IMR-90 (cell line): ENCODE results near the gene SARS2. TPM values are rescaled to one million over a fixed set of nuclear protein-coding genes. Genes with fewer than 3 reads are reported as not detected.

ENCODE experiments used
- ATAC-seq: fragments of 200-7000 bp; cut with Tn5 transposase; 2 replicates; pipeline ENCODE4 v1.9.1; 2020; ENCODE audit warnings: low read depth, mild to moderate bottlenecking, moderate library complexity
- BruUV-seq: library from RNA; stranded (reverse); fragments of 400-500 nt; replicated peaks from 2 replicates; lab custom pipeline; 2021; lab: Mats Ljungman, UMichigan
- CTCF ChIA-PET: fragments of 300-600 bp; formaldehyde crosslinking; extraction: SDS; loops from one replicate; lab custom pipeline; 2021; ENCODE audit warnings: antibody characterized with exemption; lab: Yijun Ruan, JAX
- POLR2A ChIA-PET: fragments of 300-600 bp; sonication (Branson Sonifier 250); formaldehyde crosslinking; loops from one replicate; lab custom pipeline; 2022; ENCODE audit warnings: antibody characterized with exemption; ENCODE audit not compliant: unreplicated experiment; lab: Charles Lee
- DNase-seq: peaks from one replicate; pipeline ENCODE4 v3.0.0; 2013
- H2AFZ ChIP-seq: replicated peaks from 2 replicates; pipeline ENCODE3; 2013; ENCODE audit warnings: low read length, mild to moderate bottlenecking; ENCODE audit not compliant: poor library complexity
- H2AK5ac ChIP-seq: 2 replicates; pipeline ENCODE4 v1.6.1; 2013; ENCODE audit warnings: low read depth, low read length, inconsistent platforms
- H2AK9ac ChIP-seq: replicated peaks from 2 replicates; pipeline ENCODE3; 2013; ENCODE audit warnings: mild to moderate bottlenecking, low read depth, low read length, moderate library complexity; ENCODE audit not compliant: poor library complexity
- H2BK120ac ChIP-seq: 2 replicates; pipeline ENCODE4 v1.6.1; 2013; ENCODE audit warnings: low read depth, low read length, inconsistent platforms
- H2BK15ac ChIP-seq: 3 replicates; pipeline ENCODE4 v1.6.1; 2013; ENCODE audit warnings: low read depth, low read length, inconsistent platforms
- H2BK20ac ChIP-seq: 2 replicates; pipeline ENCODE4 v1.6.1; 2013; ENCODE audit warnings: low read depth, mild to moderate bottlenecking, inconsistent platforms, low read length, moderate library complexity
- H2BK5ac ChIP-seq: 2 replicates; pipeline ENCODE4 v1.6.1; 2013; ENCODE audit warnings: mild to moderate bottlenecking, low read depth, low read length, inconsistent platforms; ENCODE audit not compliant: poor library complexity, severe bottlenecking
- H3K14ac ChIP-seq: replicated peaks from 2 replicates; pipeline ENCODE4 v1.6.1; 2013; ENCODE audit warnings: low read depth, low read length, inconsistent platforms
- H3K18ac ChIP-seq: 2 replicates; pipeline ENCODE4 v1.6.1; 2013; ENCODE audit warnings: low read depth, low read length, control low read depth
- H3K23ac ChIP-seq: 2 replicates; pipeline ENCODE4 v1.6.1; 2013; ENCODE audit warnings: low read depth, low read length, inconsistent platforms
- H3K27ac ChIP-seq: 2 replicates; pipeline ENCODE4 v1.5.1; 2013; ENCODE audit warnings: mild to moderate bottlenecking, control low read depth, low read length; ENCODE audit not compliant: insufficient read depth
- H3K27me3 ChIP-seq: 2 replicates; pipeline ENCODE4 v1.6.1; 2013; ENCODE audit warnings: low read length; ENCODE audit not compliant: control insufficient read depth, insufficient read depth
- H3K36me3 ChIP-seq: 2 replicates; pipeline ENCODE4 v1.6.1; 2013; ENCODE audit warnings: low read length, mixed read lengths; ENCODE audit not compliant: control insufficient read depth, insufficient read depth
- H3K4ac ChIP-seq: 2 replicates; pipeline ENCODE4 v1.6.1; 2013; ENCODE audit warnings: low read depth, low read length, inconsistent platforms
- H3K4me1 ChIP-seq: 2 replicates; pipeline ENCODE4 v1.6.1; 2013; ENCODE audit warnings: low read length, mixed read lengths; ENCODE audit not compliant: control insufficient read depth, insufficient read depth
- H3K4me2 ChIP-seq: 2 replicates; pipeline ENCODE4 v1.6.1; 2013; ENCODE audit warnings: low read depth, mild to moderate bottlenecking, control low read depth, low read length, moderate library complexity
- H3K4me3 ChIP-seq: 2 replicates; pipeline ENCODE4 v1.5.1; 2013; ENCODE audit warnings: low read depth, mild to moderate bottlenecking, control low read depth, low read length, moderate library complexity; ENCODE audit not compliant: insufficient read depth
- H3K56ac ChIP-seq: 2 replicates; pipeline ENCODE4 v1.6.1; 2013; ENCODE audit warnings: low read length, inconsistent platforms; ENCODE audit not compliant: insufficient read depth; ENCODE audit errors: extremely low read depth
- H3K79me1 ChIP-seq, 2 experiments: 2 replicates each; pipeline ENCODE4 v1.6.1; 2013; ENCODE audit warnings: low read length in 2 of 2, inconsistent platforms in 1 of 2, low read depth in 1 of 2
- H3K9ac ChIP-seq: 2 replicates; pipeline ENCODE4 v1.6.1; 2013; ENCODE audit warnings: low read depth, low read length, control low read depth
- H3K9me1 ChIP-seq: 2 replicates; pipeline ENCODE4 v1.6.1; 2013; ENCODE audit warnings: low read length, inconsistent platforms; ENCODE audit not compliant: insufficient read depth
- H3K9me3 ChIP-seq: 2 replicates; pipeline ENCODE4 v1.6.1; 2013; ENCODE audit warnings: low read length; ENCODE audit not compliant: control insufficient read depth, insufficient read depth
- H4K20me1 ChIP-seq: 2 replicates; pipeline ENCODE4 v1.6.1; 2013; ENCODE audit warnings: low read length, inconsistent platforms; ENCODE audit not compliant: insufficient read depth
- H4K5ac ChIP-seq: 2 replicates; pipeline ENCODE4 v1.6.1; 2013; ENCODE audit warnings: mild to moderate bottlenecking, low read depth, low read length, control low read depth
- H4K8ac ChIP-seq, 2 experiments: 2 replicates each; pipeline ENCODE4 v1.6.1; 2013; ENCODE audit warnings: low read depth in 2 of 2, low read length in 2 of 2, control low read depth in 1 of 2, inconsistent platforms in 1 of 2
- H4K91ac ChIP-seq: 2 replicates; pipeline ENCODE4 v1.6.1; 2013; ENCODE audit warnings: low read depth, low read length, inconsistent platforms; ENCODE audit not compliant: insufficient read depth
- BHLHE40 ChIP-seq: fragments of 150-350 bp; IDR thresholded peaks from 2 replicates; pipeline ENCODE4 v1.6.1; 2016; ENCODE audit warnings: mild to moderate bottlenecking, low read depth, low read length
- CEBPB ChIP-seq: IDR thresholded peaks from 2 replicates; pipeline ENCODE4 v1.6.1; 2012; ENCODE audit warnings: low read depth, low read length, improper control_type of control experiment
- CTCF ChIP-seq: conservative IDR thresholded peaks from 2 replicates; pipeline ENCODE4 v1.5.1; 2012; ENCODE audit warnings: mild to moderate bottlenecking, low read depth, low read length, improper control_type of control experiment
- FOS ChIP-seq: fragments of 150-350 bp; IDR thresholded peaks from 2 replicates; pipeline ENCODE4 v1.6.1; 2016; ENCODE audit warnings: low read depth, low read length
- MXI1 ChIP-seq: IDR thresholded peaks from 2 replicates; pipeline ENCODE4 v1.6.1; 2012; ENCODE audit warnings: low read depth, mild to moderate bottlenecking, low read length, moderate library complexity, borderline replicate concordance
- POLR2A ChIP-seq: IDR thresholded peaks from 2 replicates; pipeline ENCODE4 v1.6.1; 2012; ENCODE audit warnings: mild to moderate bottlenecking, low read depth, low read length
- RAD21 ChIP-seq: IDR thresholded peaks from 2 replicates; pipeline ENCODE4 v1.6.1; 2012; ENCODE audit warnings: low read length, improper control_type of control experiment
- SMC3 ChIP-seq: fragments of 150-350 bp; IDR thresholded peaks from 2 replicates; pipeline ENCODE4 v1.6.1; 2016; ENCODE audit warnings: low read depth, mild to moderate bottlenecking, antibody characterized with exemption, low read length, moderate library complexity
- whole genome bisulfite sequencing, 2 experiments: methylation state at CpG; one replicate each; pipeline versions ENCODE4 v1.1.5 to v1.1.7; 2013; ENCODE audit warnings: missing lambda C conversion rate in 2 of 2; ENCODE audit not compliant: insufficient read length in 1 of 2; ENCODE audit errors: extremely low coverage in 2 of 2; 5-methylcytosine and 5-hydroxymethylcytosine counted together
- dilution Hi-C: fragments of 300-500 bp; cut with HindIII; formaldehyde crosslinking; loops from one replicate; pipeline ENCODE4 v1.14.3; 2018; ENCODE audit warnings: low sequenced_read_pairs; ENCODE audit not compliant: unreplicated experiment
- in situ Hi-C: fragments of 300-500 bp; cut with MboI; formaldehyde crosslinking; loops from 3 replicates; pipeline ENCODE4 v1.14.3; 2019; ENCODE audit warnings: low sequenced_read_pairs, inconsistent platforms, mixed read lengths
- intact Hi-C: fragments of 100-400 bp; cut with micrococcal nuclease; formaldehyde crosslinking; loops from 2 replicates; pipeline ENCODE4 v1.10.0; 2022
- polyA plus RNA-seq, 3 experiments: library from polyadenylated mRNA; depleted of rRNA; stranded (reverse); fragments of >200 nt; gene quantifications; 2 replicates each; pipeline ENCODE4 v1.2.3, GENCODE V29; 2012; ENCODE audit warnings: low replicate concordance in 1 of 3
- total RNA-seq: library from RNA; depleted of rRNA; stranded (reverse); fragments of >200 nt; gene quantifications from 2 replicates; pipeline ENCODE4 v1.2.3, GENCODE V29; 2012

The SARS2 gene
- total and polyA plus RNA-seq, 2 of the 4 experiments (the other 2 are of a cell fraction) = 10.8 to 33.4 TPM

DNA sequence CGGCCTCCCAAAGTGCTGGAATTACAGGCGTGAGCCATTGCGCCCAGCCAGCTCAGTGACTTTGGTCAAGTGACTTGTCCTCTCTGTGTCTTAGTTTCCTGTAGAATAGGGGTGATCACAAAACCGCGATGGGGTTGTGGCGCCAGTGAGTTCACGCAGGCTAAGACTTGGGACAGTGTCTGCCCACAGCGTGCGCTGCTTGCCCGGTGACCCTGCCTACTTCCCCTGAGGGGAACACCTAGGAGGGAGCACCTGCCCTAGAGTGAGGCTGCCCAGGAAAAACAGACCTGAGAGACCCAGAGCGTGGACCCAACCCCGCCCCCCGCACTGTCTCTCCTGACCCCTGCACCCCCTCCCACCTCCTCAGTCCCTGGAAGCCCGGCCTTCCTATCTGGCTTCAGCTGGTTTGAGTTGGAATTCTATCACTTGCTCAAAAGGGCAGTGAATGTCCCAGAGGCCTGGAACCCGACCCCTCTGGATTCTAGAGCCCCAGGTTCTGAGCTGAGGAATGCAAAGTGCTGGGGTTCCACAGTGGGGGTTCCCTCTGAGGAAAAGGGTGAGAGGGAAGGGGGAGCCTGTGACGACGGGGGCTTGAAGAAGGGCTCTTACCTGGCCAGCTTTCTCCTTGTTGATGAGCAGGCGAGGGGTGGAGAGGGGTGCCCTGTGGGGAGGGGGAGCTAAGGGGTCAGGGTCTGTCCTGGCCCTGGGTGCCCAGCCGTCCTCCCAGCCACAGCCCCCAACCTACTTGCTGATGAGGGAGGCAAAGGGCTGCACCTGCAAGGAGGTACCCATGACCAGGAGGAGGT lies 50.3 kb downstream of the SARS2 start:
- Histone ChIP-seq H3K79me1 (no peaks in the 10 kb centered on the region), H4K8ac (no peak overlapping the region), H3K18ac (no peak overlapping the region), H2AK9ac (no peak overlapping the region), H3K4me1 (no peaks in the 10 kb centered on the region), H4K5ac (no peak overlapping the region), H2BK20ac (no peak overlapping the region), H3K9me3 (no peaks in the 10 kb centered on the region), H3K4me2 (no peak overlapping the region), H3K27me3 (no peaks in the 10 kb centered on the region), H3K14ac (no peak overlapping the region), H3K27ac (no peak overlapping the region), H3K36me3 (peaks cover 16% of the 10 kb centered on the region), H2AFZ (no peak overlapping the region), H3K56ac (no peak overlapping the region), H2BK120ac (no peak overlapping the region), H3K23ac (no peak overlapping the region), H3K4ac (no peak overlapping the region), H2AK5ac (no peak overlapping the region), H2BK5ac (no peak overlapping the region), H3K9me1 (no peaks in the 10 kb centered on the region), H3K9ac (no peak overlapping the region), H2BK15ac (no peak overlapping the region), H3K4me3 (no peak overlapping the region), H4K91ac (no peak overlapping the region), H4K20me1 (no peaks in the 10 kb centered on the region)
- in situ Hi-C loops (no loop called here), dilution Hi-C loops (no loop called here), intact Hi-C loops (no loop called here)
- BruUV-seq = no TSS peak
- POLR2A ChIA-PET = interaction anchor here (0.6 kb wide), 1 partner anchor 26 kb away, joined by 4 read pairs; no protein-coding TSS in a partner anchor
- 100% methylated on average over 3 of the region's 19 CpGs; no CpG with 5 or more reads in 1 of the 2 experiments for WGBS, 2 experiments
- no peak for TF ChIP-seq SMC3
- no peak for TF ChIP-seq RAD21
- TF ChIP-seq FOS = no peak
- TF ChIP-seq CEBPB = no peak
- no peak for TF ChIP-seq CTCF
- no peak for TF ChIP-seq MXI1
- TF ChIP-seq BHLHE40 = no peak
- TF ChIP-seq POLR2A = no peak
- ATAC-seq (no peak), DNase-seq (no peak)
- CTCF ChIA-PET = interaction anchor here (0.5 kb wide), 1 partner anchor 21 kb away, joined by 3 read pairs; no protein-coding TSS in a partner anchor
